ENCODE measurements around the gene IARS1. TPM values are rescaled to one million over a fixed set of nuclear protein-coding genes. Genes with fewer than 3 reads are reported as not detected.
A peak's percentile ranks its signal among the peaks of the same experiment; 100 is the strongest.

IARS1 gene
- polyA plus RNA-seq, 1 of the 3 experiments (the other 2 are of a cell fraction) = 30.4 TPM

GRCh38 chr9:92332577-92333281 is 39.2 kb upstream of the IARS1 start:
- H3K27ac ChIP-seq (ENCODE audit: low read depth in 2 of 2, low read length in 1 of 2) = peak overlapping the region; percentile 12 to 19; a peak in 2 of 4 replicates
- ChIA-PET CTCF (interaction anchor here (1.1 to 3.5 kb wide), 7 partner anchors 10 to 316 kb away, joined by 3 to 17 read pairs (median 5); no protein-coding TSS in a partner anchor), POLR2A (no interaction called here)
- no peaks in the 10 kb centered on the region for H4K20me1 ChIP-seq (ENCODE audit: insufficient read depth)
- no peaks in the 10 kb centered on the region for H3K9me3 ChIP-seq
- H3K4me3 ChIP-seq (ENCODE audit: low read depth in 2 of 2, low read length in 1 of 2) = no peak overlapping the region
- no peak overlapping the region for H3K9ac ChIP-seq
- peak; percentile 30 for DNase-seq
- peaks cover 4% of the 10 kb centered on the region for H3F3A ChIP-seq (replicated peaks; ENCODE audit: insufficient read depth)
- no peak overlapping the region for H2AFZ ChIP-seq (ENCODE audit: low read depth)
- no peaks in the 10 kb centered on the region for H3K27me3 ChIP-seq (ENCODE audit: insufficient read depth)
- H3K4me1 ChIP-seq (ENCODE audit: control insufficient read depth in 1 of 2, insufficient read depth in 2 of 2, low read depth in 1 of 2, low read length in 1 of 2) = peaks cover 4 to 6% of the 10 kb centered on the region in 2 experiments; a peak in 3 of 4 replicates
- H3K9me2 ChIP-seq = no peaks in the 10 kb centered on the region
- no peaks in the 10 kb centered on the region for H3K79me2 ChIP-seq (ENCODE audit: insufficient read depth)
- peak in 1 of 2 experiments; percentile 56; a peak in 1 of 4 replicates for TF ChIP-seq EP300 (IDR thresholded peaks at IDR 0.05; ENCODE audit: borderline replicate concordance in 1 of 2, low read depth in 1 of 2, low read length in 1 of 2)
- TF ChIP-seq RCOR1 (IDR thresholded peaks at IDR 0.05; ENCODE audit: low read length) = peak; percentile 69
- TF ChIP-seq NRF1 (IDR thresholded peaks at IDR 0.05; ENCODE audit: low read depth, low read length) = no peak
- 0 out of 2 replicates have a peak, but pooled peaks have one; percentile 22 for TF ChIP-seq GATA2 (CRISPR knock-in tag; IDR thresholded peaks at IDR 0.05)
- TF ChIP-seq TCF12 (IDR thresholded peaks at IDR 0.05) = peak; percentile 50; the same call in 1 of the 2 replicates
- TF ChIP-seq RXRA (IDR thresholded peaks at IDR 0.05; ENCODE audit: borderline replicate concordance, low read depth) = no peak
- WGBS (ENCODE audit: low lambda C conversion rate) = 87% methylated on average over 3 of the region's 3 CpGs
- H3K4me2 ChIP-seq = no peak overlapping the region
- H3K36me3 ChIP-seq (replicated peaks in 1 of 2; ENCODE audit: control insufficient read depth in 1 of 2, insufficient read depth in 2 of 2, low read length in 1 of 2) = no peaks in the 10 kb centered on the region

GRCh38 chr9:92328225-92328624 is 34.7 kb upstream of the IARS1 start:
- CTCF ChIA-PET = interaction anchor here (0.7 to 5.2 kb wide), 19 partner anchors 8 to 463 kb away, joined by 3 to 61 read pairs (median 4); partner anchors contain the start of genes OGN and OMD
- Histone ChIP-seq H4K20me1 (ENCODE audit: insufficient read depth) (no peaks in the 10 kb centered on the region), H3K4me2 (no peak overlapping the region; the same call in 1 of the 2 replicates), H2AFZ (ENCODE audit: low read depth) (no peak overlapping the region), H3K4me1 (ENCODE audit: control insufficient read depth in 1 of 2, insufficient read depth in 2 of 2, low read depth in 1 of 2, low read length in 1 of 2) (peaks cover 20% of the 10 kb centered on the region in 2 experiments), H3K9ac (no peak overlapping the region), H3K27me3 (ENCODE audit: insufficient read depth) (no peaks in the 10 kb centered on the region), H3F3A (replicated peaks; ENCODE audit: insufficient read depth) (peaks cover 3% of the 10 kb centered on the region), H3K4me3 (ENCODE audit: low read depth in 2 of 2, low read length in 1 of 2) (no peak overlapping the region), H3K36me3 (replicated peaks in 1 of 2; ENCODE audit: control insufficient read depth in 1 of 2, insufficient read depth in 2 of 2, low read length in 1 of 2) (peaks cover 1 to 2% of the 10 kb centered on the region in 2 experiments), H3K79me2 (ENCODE audit: insufficient read depth) (peaks cover 26% of the 10 kb centered on the region), H3K9me2 (no peaks in the 10 kb centered on the region), H3K27ac (ENCODE audit: low read depth in 2 of 2, low read length in 1 of 2) (no peak overlapping the region), H3K9me3 (no peaks in the 10 kb centered on the region)
- DNase-seq = peak; percentile 51
- POLR2A ChIA-PET = interaction anchor here (0.5 to 0.9 kb wide), 2 partner anchors 301 to 339 kb away, joined by 3 to 4 read pairs; no protein-coding TSS in a partner anchor
- 49% methylated on average over 2 of the region's 2 CpGs for WGBS (ENCODE audit: low lambda C conversion rate)
- TF ChIP-seq FOXJ3 (CRISPR knock-in tag; IDR thresholded peaks at IDR 0.05) (no peak), RAD21 (IDR thresholded peaks at IDR 0.05; ENCODE audit: low read length) (peak; percentile 82), SMC3 (IDR thresholded peaks at IDR 0.05; ENCODE audit: low read depth, low read length) (peak; percentile 74), CTCF (IDR thresholded peaks at IDR 0.05) (peak; percentile 62)

Data from SK-N-SH (cell line).